IPS-20b (cell line): Measurements from ENCODE around the gene GALNT7.

ENCODE experiments used
- H3K27ac ChIP-seq: one replicate; pipeline ENCODE4 v1.5.1; 2013; ENCODE audit warnings: low read length
- H3K27me3 ChIP-seq: 2 replicates; pipeline ENCODE4 v1.6.1; 2013; ENCODE audit warnings: mild to moderate bottlenecking, low read length, inconsistent platforms; ENCODE audit not compliant: insufficient read depth
- H3K36me3 ChIP-seq: 2 replicates; pipeline ENCODE4 v1.6.1; 2013; ENCODE audit warnings: low read depth, mild to moderate bottlenecking, inconsistent platforms, low read length, moderate library complexity; ENCODE audit not compliant: insufficient read depth
- H3K4me1 ChIP-seq: 2 replicates; pipeline ENCODE4 v1.6.1; 2013; ENCODE audit warnings: mild to moderate bottlenecking, control low read depth, inconsistent platforms, low read length, moderate library complexity; ENCODE audit not compliant: insufficient read depth
- H3K4me3 ChIP-seq: 2 replicates; pipeline ENCODE4 v1.5.1; 2013; ENCODE audit warnings: mild to moderate bottlenecking, low read length, inconsistent platforms
- H3K9ac ChIP-seq: 2 replicates; pipeline ENCODE4 v1.6.1; 2013; ENCODE audit warnings: low read depth, mild to moderate bottlenecking, inconsistent platforms, low read length, moderate library complexity
- H3K9me3 ChIP-seq: 2 replicates; pipeline ENCODE4 v1.6.1; 2013; ENCODE audit warnings: mild to moderate bottlenecking, low read depth, low read length, inconsistent platforms; ENCODE audit not compliant: insufficient read depth

GALNT7 gene

DNA sequence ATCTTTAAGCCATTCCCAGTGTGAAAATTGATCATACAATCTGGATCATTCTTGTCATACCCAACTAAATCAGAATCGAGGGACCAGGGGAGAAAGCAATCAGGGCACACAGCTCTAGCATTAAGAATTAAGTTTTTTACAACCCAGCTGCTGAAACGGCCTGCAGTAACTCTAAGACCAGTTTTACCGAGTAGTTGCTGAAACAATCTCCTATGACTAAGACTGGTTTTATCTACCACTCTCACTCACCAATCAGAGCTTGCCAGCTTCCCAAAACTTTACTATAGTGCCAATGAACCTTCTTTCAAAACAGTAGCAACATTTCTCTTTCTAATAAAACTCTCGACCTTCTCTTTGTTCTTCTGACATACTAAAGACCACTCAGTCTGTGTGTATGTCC lies 199.3 kb downstream of the GALNT7 start:
- no peak overlapping the region for H3K4me3 ChIP-seq
- no peak overlapping the region for H3K27ac ChIP-seq
- no peaks in the 10 kb centered on the region for H3K9me3 ChIP-seq
- peaks cover 3% of the 10 kb centered on the region; the same call in 1 of the 2 replicates for H3K4me1 ChIP-seq
- peaks cover 9% of the 10 kb centered on the region; the same call in 1 of the 2 replicates for H3K27me3 ChIP-seq
- no peak overlapping the region for H3K9ac ChIP-seq
- H3K36me3 ChIP-seq = no peaks in the 10 kb centered on the region

GRCh38 chr4:173370130-173370476 lies 201.5 kb downstream of the GALNT7 start:
- Histone ChIP-seq H3K27ac (no peak overlapping the region), H3K36me3 (peaks cover 6% of the 10 kb centered on the region; the same call in 1 of the 2 replicates), H3K9ac (peak overlapping the region; percentile 76; the same call in 1 of the 2 replicates), H3K4me1 (peaks cover 3% of the 10 kb centered on the region; the same call in 1 of the 2 replicates), H3K27me3 (peaks cover 11% of the 10 kb centered on the region; the same call in 1 of the 2 replicates), H3K9me3 (no peaks in the 10 kb centered on the region), H3K4me3 (peak overlapping the region; percentile 91)

DNA sequence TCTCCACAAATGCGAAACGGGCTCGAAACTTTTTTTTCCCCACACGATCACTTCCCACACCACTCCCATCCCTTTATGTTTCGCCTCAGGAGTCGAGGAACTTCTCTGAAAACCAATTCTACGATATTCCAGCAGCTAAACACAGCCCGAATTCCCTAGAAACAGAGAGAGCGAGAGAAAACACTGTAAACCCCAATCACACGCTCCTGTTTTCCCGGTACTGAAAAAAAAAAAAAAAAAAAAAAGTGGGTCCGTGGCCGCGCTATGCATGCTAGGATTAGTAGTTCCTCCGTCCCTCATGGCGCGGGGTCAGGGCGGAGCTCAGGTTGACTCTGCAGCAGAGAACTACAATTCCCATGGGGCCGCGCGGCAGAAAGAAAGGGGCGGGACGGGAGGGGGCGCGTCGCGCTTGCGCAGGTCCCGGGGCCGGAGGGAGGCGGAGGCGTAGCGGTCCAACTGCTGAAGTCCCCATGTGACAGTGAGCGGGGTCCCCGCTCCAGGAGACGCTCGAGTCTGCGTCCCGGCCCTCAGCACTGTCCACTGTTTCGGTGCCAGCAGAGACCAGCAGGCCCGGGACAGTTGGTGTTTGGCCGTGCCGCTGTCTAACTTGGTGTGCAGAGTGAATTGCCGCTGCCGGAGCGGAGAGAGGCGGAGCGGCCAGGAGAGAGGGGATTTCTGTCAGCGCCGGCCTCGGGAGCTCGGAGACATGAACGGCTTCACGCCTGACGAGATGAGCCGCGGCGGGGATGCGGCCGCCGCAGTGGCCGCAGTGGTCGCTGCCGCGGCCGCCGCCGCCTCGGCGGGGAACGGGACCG lies 202.1 kb downstream of the GALNT7 start, which contains the start of gene SAP30:
SAP30 (plus strand) TSS at position 478 of the 815 bp plus-strand sequence; CDS start at position 707, 229 bp downstream.
- Histone ChIP-seq H3K27ac (no peak within 1 kb of the TSS), H3K9me3 (no peaks in the 10 kb centered on the region)

DNA sequence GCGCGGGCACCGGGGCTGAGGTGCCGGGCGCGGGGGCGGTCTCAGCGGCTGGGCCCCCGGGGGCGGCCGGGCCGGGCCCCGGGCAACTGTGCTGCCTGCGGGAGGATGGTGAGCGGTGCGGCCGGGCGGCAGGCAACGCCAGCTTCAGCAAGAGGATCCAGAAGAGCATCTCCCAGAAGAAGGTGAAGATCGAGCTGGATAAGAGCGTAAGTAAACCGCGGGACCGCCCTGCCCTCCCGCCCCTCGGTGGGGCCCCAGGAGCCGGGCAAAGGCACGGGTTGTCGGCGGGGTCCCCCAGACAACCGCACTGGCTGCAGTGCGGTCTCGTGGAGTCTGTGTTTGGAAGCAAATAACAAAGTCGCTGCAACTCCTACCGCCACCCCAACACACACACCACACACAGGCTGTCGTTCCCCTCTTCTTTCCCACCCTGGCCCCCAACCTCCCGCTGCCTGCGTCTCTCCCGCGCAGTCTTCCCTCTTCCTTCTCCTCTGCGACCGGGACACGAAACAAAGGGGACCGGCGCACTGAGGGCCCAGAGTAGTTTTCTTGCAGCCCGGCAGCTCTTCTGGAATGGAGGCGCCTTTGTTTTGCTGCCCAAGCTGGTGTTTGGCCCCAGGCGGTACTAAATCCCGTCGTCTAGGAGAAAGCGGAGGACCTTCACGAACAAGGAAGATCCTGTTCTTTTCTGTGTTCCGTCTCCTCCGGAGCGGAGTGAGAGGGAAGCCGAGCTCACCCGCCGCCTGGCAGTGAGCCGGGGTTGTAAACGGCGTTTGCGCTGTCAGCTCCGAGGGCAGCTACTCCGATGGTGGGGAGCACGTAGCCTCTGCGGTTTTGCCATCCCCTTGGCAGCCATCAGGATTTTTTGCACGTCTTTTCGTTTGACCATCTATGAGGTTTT lies 202.9 kb downstream of the GALNT7 start:
- H3K27ac ChIP-seq = no peak overlapping the region
- peaks cover 14% of the 10 kb centered on the region for H3K36me3 ChIP-seq
- no peaks in the 10 kb centered on the region for H3K9me3 ChIP-seq
- peaks cover 3% of the 10 kb centered on the region; the same call in 1 of the 2 replicates for H3K4me1 ChIP-seq
- H3K9ac ChIP-seq = peak overlapping the region; percentile 84; the same call in 1 of the 2 replicates
- peak overlapping the region; percentile 91 for H3K4me3 ChIP-seq
- peaks cover 11% of the 10 kb centered on the region; the same call in 1 of the 2 replicates for H3K27me3 ChIP-seq

More for the DNA sequence above, 202.1 kb downstream of the GALNT7 start, which contains the start of gene SAP30:
- Histone ChIP-seq H3K36me3 (peaks cover 9% of the 10 kb centered on the region), H3K9ac (peak within 1 kb of the TSS; percentile 84; the same call in 1 of the 2 replicates), H3K4me3 (peak within 1 kb of the TSS; percentile 91), H3K27me3 (peaks cover 11% of the 10 kb centered on the region; the same call in 1 of the 2 replicates), H3K4me1 (peaks cover 3% of the 10 kb centered on the region; the same call in 1 of the 2 replicates)
